ENCODE results near the gene RAD51B.

DNA sequence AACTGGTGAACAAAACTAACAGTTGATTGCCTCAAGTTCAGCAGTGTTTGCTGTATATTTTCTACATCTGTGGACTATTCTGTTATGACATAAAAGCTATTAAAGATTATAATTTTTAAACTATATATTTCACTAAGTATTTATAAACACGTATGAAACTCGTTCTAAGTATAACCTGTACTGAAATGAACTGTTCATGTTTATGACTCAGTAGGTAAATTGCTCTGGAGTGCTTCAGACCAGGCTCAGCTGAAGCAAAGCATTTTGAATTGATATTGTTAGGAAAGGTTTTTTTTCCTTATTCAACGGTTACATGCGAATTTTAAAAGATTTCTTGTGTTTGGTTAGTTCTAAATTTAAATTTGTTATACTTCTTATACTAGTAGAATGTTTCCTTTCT is 151.3 kb downstream of the RAD51B start:
- no peak for TF ChIP-seq POLR2A (IDR thresholded peaks at IDR 0.05)
- TF ChIP-seq, protein P1, sequence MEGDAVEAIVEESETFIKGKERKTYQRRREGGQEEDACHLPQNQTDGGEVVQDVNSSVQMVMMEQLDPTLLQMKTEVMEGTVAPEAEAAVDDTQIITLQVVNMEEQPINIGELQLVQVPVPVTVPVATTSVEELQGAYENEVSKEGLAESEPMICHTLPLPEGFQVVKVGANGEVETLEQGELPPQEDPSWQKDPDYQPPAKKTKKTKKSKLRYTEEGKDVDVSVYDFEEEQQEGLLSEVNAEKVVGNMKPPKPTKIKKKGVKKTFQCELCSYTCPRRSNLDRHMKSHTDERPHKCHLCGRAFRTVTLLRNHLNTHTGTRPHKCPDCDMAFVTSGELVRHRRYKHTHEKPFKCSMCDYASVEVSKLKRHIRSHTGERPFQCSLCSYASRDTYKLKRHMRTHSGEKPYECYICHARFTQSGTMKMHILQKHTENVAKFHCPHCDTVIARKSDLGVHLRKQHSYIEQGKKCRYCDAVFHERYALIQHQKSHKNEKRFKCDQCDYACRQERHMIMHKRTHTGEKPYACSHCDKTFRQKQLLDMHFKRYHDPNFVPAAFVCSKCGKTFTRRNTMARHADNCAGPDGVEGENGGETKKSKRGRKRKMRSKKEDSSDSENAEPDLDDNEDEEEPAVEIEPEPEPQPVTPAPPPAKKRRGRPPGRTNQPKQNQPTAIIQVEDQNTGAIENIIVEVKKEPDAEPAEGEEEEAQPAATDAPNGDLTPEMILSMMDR (IDR thresholded peaks at IDR 0.05): no peak
